Measurements from ENCODE around the gene SMIM10L1. TPM values are rescaled to one million over a fixed set of nuclear protein-coding genes. Genes with fewer than 3 reads are reported as not detected.

SMIM10L1 gene
- total and polyA plus RNA-seq, 4 donors: 4.9 to 6.3 (median 6.1) TPM

DNA sequence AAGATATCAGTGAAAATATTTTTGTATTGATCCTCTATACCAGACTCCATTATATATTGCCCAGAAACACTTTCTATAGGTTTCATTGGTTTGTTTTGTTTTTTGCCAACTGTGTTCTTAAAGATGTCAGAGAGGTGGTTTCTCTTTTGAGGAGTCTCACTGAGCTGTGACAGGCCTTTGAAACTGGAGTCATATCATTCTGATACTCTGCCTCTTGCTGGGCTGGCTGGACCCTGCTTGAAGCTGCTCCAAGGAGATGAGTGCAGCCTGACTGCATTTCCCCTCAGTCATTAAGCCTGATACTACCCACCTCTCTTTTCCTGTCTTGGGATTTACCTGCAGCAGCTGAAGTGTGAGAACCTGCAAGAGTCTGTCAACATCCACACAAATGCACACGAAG is 20.2 kb upstream of the SMIM10L1 start:
- 29% methylated on average over 1 of the region's 1 CpG for WGBS

More for the DNA sequence above, 20.2 kb upstream of the SMIM10L1 start:
- H3K36me3 ChIP-seq (ENCODE audit: control insufficient read depth in 4 of 4, insufficient read depth in 3 of 4, low read depth in 1 of 4, low read length in 3 of 4): peaks cover 0 to 2% (median 0%) of the 10 kb centered on the region in 4 donors
- H3K9me3 ChIP-seq (ENCODE audit: control insufficient read depth in 4 of 4, low read length in 3 of 4): no peaks in the 10 kb centered on the region
- H3K4me1 ChIP-seq (ENCODE audit: control insufficient read depth in 4 of 4, insufficient read depth in 4 of 4, low read length in 3 of 4): no peaks in the 10 kb centered on the region
- TF ChIP-seq, protein P1, sequence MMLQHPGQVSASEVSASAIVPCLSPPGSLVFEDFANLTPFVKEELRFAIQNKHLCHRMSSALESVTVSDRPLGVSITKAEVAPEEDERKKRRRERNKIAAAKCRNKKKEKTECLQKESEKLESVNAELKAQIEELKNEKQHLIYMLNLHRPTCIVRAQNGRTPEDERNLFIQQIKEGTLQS (IDR thresholded peaks at IDR 0.05): no peak
- TF ChIP-seq HNF4A (conservative IDR thresholded peaks at IDR 0.05) (no peak), FOXA2 (IDR thresholded peaks at IDR 0.05) (no peak), HNF4G (IDR thresholded peaks at IDR 0.05) (no peak), EGR1 (IDR thresholded peaks at IDR 0.05; ENCODE audit: low read depth in 2 of 2) (no peak), NR2F2 (IDR thresholded peaks at IDR 0.05) (no peak), JUND (IDR thresholded peaks at IDR 0.05) (no peak), ZBTB33 (IDR thresholded peaks at IDR 0.05) (no peak), MAX (IDR thresholded peaks at IDR 0.05) (no peak), REST (IDR thresholded peaks at IDR 0.05) (no peak), SP1 (IDR thresholded peaks at IDR 0.05) (no peak), TAF1 (conservative IDR thresholded peaks at IDR 0.05) (no peak), FOXA1 (IDR thresholded peaks at IDR 0.05) (no peak), GABPA (IDR thresholded peaks at IDR 0.05 in 1 of 2, conservative IDR thresholded peaks at IDR 0.05 in 1 of 2) (no peak), YY1 (IDR thresholded peaks at IDR 0.05) (no peak), RXRA (IDR thresholded peaks at IDR 0.05) (no peak), CTCF (IDR thresholded peaks at IDR 0.05; ENCODE audit: low read depth, low read length, missing input control) (no peak), RAD21 (IDR thresholded peaks at IDR 0.05) (no peak)
- no peak for DNase-seq (ENCODE audit: low spot score)
- H3K27me3 ChIP-seq (ENCODE audit: control insufficient read depth in 4 of 4, insufficient read depth in 4 of 4, low read length in 3 of 4): no peaks in the 10 kb centered on the region
- H3K9ac ChIP-seq (ENCODE audit: low read depth in 1 of 2, low read length in 2 of 2): no peak overlapping the region
- no peak overlapping the region for H3K27ac ChIP-seq (ENCODE audit: low read depth in 1 of 2, low read length in 2 of 2)
- H3K4me3 ChIP-seq (ENCODE audit: low read depth in 1 of 3, low read length in 3 of 3): no peak overlapping the region

Data from liver (tissue), 9 donors.